ENCODE data around the gene SPATA20. TPM values are rescaled to one million over a fixed set of nuclear protein-coding genes. Genes with fewer than 3 reads are reported as not detected.

The SPATA20 gene
- total RNA-seq, 1 donor from 2014 or later, result 70.0 TPM

DNA sequence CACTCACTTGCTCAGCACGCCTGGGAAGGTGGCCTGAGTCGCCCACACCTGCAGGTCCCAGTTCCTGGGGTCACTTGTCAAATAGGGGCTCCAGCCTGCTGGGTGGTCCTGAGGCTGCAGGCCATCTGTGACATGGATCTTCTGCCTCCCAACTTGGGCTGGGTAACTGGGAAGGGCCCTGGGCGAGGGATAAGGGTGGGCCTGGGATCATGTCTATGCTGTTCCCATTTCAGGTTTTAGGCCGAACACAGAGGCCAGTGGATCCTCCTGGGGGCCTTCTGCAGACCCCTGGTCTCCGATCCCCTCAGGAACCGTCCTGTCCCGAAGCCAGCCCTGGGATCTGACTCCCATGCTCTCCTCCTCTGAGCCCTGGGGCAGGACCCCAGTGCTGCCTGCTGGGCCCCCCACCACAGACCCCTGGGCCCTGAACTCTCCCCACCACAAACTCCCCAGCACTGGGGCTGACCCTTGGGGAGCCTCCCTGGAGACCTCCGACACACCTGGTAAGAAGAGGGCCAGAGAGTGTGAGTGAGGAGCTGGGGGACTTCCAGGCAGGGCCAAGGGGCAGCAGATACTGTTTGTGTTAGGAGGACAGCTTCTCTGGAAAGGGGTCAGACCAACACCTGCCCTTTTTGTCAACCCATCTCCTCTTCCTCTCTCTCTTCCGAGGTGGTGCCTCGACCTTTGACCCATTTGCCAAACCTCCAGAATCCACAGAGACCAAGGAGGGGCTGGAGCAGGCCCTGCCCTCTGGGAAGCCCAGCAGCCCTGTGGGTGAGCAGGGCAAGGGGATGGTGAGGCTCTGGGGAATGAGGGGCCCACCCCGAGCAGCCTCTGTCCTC, 6.2 kb upstream of the SPATA20 start:
- no peak for DNase-seq (ENCODE audit: low spot score)

GRCh38 chr17:50541402-50541715, 5.6 kb upstream of the SPATA20 start:
- no peak for DNase-seq (ENCODE audit: low spot score)

DNA sequence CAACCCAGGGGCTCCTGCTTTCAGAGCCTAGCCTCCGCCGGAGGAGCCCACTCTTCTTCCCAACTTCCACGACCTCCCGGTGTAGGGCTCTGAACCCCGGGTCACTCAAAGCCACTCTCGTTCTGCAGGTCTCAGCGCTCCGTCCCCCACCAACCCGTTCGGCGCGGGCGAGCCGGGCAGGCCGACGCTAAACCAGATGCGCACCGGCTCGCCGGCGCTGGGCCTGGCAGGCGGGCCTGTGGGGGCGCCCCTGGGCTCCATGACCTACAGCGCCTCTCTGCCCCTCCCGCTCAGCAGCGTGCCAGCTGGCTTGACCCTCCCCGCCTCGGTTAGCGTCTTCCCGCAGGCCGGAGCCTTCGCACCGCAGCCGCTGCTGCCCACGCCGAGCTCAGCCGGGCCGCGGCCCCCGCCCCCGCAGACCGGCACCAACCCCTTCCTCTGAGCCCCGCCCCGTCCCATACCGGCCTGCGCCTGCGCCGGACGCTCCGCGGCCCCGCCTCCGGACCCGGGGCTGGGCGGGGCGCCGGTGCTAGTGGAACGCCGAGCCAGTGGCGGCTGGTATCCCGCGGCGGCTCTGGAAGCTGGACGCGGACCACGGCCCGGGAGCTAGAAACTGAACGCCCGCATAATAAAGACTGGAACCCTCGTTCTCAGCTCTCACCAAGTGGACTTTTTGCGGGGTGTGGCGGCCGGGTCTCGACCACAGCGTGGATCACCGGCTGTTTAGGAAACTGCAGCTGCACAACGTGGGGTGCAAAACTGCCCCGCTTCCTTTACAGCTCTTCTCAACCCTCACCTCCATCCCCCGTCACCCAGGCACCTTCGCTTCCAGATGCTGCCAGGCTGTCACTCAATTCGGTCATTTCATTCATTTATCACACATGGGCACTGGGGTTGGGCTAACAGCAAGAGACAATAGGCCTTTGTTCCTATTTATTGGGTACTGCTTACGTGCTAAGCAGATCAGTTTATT, 5.0 kb upstream of the SPATA20 start:
- peak; percentile 87 for DNase-seq (ENCODE audit: low spot score)

- DNase-seq (ENCODE audit: low spot score), result peak; percentile 89
Observed at GRCh38 chr17:50542795-50543774, 3.9 kb upstream of the SPATA20 start.

DNA sequence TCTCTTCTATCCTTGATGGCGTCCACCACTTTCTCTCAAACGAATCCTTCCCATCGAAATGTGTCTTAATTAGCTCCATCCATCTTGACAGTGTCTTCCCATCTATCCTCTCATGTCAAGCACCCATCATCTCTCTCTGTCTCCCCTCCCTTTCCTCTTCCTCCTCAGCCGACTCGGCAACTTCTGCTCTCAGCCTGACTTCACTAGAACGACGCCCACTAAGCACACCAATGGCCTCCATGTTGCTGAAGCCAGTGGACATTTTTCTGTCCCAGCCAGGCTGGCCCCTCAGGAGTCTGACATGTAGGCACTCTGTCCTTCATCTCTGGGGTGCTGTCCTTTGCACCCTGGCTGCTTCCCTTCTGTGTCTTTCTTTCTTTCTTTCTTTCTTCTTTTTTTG, 2.5 kb upstream of the SPATA20 start:
- no peak for DNase-seq (ENCODE audit: low spot score)

DNA sequence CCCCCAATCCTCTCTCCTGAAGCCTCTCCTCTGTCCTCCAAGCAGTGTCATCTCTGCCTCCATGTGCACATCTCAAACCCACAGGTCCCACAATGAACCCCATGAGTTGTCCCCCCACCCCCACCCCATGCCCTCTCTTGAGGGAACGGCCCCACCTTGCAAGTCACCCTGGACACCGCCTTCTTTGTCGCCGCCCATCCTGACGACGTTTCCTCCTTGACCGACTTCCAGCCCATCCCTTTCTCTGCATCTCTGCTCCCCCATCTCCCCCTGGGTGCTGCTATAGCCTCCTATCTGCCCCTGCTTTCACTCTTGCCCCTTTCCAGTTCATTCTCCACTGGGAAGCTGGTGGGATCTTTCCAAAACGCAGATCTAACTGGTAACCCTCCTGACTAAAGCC, 1.7 kb upstream of the SPATA20 start:
- no peak for DNase-seq (ENCODE audit: low spot score)

- DNase-seq (ENCODE audit: low spot score), result no peak
Observed at GRCh38 chr17:50546701-50547034, 306 bp upstream of the SPATA20 start.

DNA sequence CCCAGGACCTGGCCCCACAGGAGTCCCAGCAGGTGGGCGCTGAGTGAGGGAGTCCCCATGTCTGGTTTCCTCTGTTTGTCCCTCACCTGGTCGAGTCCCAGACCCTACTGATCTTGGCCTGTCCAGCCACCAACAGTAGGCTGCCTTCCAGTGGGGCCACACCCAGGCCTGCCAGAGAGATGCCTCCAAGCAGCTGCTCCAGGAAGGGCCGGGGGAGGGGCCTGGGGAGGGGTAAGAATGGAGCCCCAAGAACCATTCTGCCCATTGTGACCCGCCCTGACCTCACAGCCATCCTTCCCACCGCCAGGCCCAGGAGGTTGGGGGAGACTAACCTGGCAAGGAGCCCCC, 736 bp downstream of the SPATA20 start:
- no peak for DNase-seq (ENCODE audit: low spot score)

DNA sequence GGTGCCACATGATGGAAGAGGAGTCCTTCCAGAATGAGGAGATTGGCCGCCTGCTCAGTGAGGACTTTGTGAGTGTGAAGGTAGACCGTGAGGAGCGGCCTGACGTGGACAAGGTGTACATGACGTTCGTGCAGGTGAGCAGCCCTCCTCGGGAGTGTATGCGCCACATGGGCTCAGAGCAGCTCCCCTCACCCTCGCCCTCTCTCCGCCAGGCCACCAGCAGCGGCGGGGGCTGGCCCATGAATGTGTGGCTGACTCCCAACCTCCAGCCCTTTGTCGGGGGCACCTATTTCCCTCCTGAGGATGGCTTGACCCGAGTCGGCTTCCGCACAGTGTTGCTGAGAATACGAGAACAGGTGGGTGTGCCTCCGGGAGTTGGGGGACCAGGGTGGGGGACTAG, 1.9 kb downstream of the SPATA20 start:
- DNase-seq (ENCODE audit: low spot score), result no peak

- DNase-seq (ENCODE audit: low spot score), result no peak
Observed at GRCh38 chr17:50549256-50549941, 2.4 kb downstream of the SPATA20 start.

DNA sequence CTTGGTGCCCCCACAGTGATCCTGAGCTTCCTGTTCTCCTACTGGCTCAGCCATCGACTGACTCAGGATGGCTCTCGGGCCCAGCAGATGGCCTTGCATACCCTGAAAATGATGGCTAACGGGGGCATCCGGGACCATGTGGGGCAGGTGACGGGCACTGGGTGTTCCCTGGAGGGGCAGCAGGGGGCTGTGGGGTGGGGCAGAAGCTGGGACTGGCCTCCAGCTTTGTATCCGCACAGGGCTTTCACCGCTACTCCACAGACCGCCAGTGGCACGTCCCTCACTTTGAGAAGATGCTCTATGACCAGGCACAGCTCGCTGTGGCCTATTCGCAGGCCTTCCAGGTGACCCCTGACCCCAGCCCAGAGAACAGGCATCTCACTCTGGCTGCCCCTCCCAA, 3.0 kb downstream of the SPATA20 start:
- no peak for DNase-seq (ENCODE audit: low spot score)

DNA sequence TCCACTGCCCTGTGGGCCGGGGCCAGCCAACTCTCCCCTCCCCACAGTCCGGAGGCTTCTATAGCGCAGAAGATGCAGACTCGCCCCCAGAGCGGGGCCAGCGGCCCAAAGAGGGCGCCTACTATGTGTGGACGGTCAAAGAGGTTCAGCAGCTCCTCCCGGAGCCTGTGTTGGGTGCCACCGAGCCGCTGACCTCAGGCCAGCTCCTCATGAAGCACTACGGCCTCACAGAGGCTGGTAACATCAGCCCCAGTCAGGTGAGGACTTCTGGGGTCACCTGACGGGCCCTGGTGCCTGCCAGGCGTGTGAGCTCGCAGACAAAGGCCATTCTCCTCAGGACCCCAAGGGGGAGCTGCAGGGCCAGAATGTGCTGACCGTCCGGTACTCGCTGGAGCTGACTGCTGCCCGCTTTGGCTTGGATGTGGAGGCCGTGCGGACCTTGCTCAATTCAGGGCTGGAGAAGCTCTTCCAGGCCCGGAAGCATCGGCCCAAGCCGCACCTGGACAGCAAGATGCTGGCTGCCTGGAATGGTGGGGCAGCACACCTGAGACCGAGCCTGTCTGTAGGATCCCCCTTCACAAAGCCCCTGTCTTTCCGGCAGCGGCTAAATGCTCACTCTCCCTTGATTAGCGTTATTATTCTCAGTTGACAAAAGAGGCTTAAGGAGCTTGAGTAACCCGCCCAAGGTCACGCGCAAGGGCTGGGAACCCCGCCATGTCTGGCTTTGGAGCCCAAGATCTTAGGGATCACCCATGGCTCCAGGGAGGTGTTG, 3.9 kb downstream of the SPATA20 start:
- peak; percentile 85 for DNase-seq (ENCODE audit: low spot score)

DNA sequence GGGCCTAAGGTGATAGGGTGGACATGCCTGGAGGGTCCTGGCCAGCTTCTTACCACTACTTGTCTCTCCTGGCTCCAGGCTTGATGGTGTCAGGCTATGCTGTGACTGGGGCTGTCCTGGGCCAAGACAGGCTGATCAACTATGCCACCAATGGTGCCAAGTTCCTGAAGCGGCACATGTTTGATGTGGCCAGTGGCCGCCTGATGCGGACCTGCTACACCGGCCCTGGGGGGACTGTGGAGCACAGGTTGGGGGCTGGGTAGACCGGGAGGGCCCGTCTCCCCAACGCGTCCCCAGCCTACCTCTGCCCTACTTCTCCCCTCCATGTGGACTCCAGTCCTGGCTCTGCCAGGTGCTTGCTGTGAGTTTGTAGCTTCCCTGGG, 4.5 kb downstream of the SPATA20 start:
- no peak for DNase-seq (ENCODE audit: low spot score)

- DNase-seq (ENCODE audit: low spot score), result no peak
Observed at GRCh38 chr17:50551884-50552283, 4.9 kb downstream of the SPATA20 start.

DNA sequence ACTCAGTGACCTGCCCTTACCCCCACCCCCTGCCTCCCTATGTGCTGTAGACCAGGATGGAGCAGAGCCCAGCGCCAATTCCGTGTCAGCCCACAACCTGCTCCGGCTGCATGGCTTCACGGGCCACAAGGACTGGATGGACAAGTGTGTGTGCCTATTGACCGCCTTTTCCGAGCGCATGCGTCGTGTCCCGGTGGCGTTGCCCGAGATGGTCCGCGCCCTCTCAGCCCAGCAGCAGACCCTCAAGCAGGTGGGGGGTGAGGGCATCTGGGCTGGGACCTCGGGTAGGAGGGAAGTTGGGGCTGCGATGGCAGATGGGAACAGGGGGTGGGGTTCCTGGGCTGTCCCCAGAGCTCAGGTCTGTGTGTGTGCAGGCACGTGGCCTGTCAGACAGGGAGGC, 7.2 kb downstream of the SPATA20 start:
- no peak for DNase-seq (ENCODE audit: low spot score)

- no peak for DNase-seq (ENCODE audit: low spot score)
Observed at GRCh38 chr17:50556803-50557202, 9.8 kb downstream of the SPATA20 start.

GRCh38 chr17:50557630-50558029, 10.7 kb downstream of the SPATA20 start:
- no peak for DNase-seq (ENCODE audit: low spot score)

DNA sequence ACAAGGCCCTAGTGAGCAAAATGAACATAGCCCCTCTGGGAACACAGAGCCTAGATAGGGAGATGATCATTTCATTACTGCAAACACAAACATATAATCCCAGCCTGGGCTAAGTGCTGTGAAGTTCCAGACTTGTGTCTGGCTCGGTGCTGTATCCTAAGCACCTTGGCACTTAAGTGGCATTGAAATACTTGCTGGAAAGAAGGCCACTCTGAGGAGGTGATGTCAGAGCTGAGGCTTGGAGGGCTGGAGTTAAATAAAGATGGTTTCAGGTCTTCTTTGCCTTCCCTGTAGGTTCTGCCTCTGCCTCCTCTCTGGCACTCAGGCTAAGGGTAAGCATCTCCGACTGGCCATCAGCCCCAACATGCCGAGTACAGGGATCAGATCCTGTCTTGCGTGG, 11.1 kb downstream of the SPATA20 start:
- no peak for DNase-seq (ENCODE audit: low spot score)

- no peak for DNase-seq (ENCODE audit: low spot score)
Observed at GRCh38 chr17:50558581-50558940, 11.6 kb downstream of the SPATA20 start.

DNA sequence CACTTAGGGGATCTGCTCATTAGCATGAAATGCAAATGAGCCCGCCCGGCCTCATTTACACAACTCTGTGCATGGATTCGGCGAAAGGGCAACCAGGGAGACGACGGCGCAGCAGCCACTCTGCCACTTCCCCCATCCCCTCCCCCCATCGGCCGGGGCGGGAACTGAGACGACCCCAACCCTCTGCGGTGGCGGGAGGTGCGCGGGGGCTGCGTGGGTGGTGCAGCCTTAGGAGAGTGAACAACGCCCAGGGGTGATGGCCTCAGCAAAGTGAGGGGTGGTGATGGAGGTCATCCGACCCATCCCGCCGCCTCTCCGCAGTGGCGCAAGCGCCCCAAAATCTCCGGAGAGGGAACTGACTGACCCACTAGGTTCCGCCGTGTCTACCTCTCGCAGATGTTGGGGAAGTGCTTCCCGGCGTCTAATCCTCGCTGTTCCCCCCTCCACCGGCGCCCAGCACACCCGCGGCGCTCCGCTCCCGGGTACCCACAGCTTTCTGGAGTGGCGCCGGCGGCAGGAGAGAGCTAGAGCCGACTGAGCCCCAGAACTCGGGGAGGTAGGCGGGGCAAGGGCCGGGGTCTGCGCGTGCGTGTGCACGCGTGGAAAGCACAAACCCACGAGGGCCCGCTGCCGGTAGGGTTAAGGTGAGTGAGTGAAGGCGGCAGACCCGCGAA, 12.1 kb downstream of the SPATA20 start:
- DNase-seq (ENCODE audit: low spot score), result no peak

Measured in mucosa of gallbladder (tissue), 1 donor.